Esophagus squamous epithelium (tissue), 4 donors: ENCODE data around the gene FRMD1.

Experiments used
- POLR2A ChIP-seq, 4 donors: fragments of 450-650 bp; IDR thresholded peaks; one replicate each; pipeline ENCODE4 v1.6.1; 2017; ENCODE audit warnings: antibody characterized with exemption in 4 of 4, mild to moderate bottlenecking in 4 of 4, moderate library complexity in 3 of 4
- TF ChIP-seq, protein P1 (sequence below), 6 experiments: fragments of 450-650 bp in 4 of 6; fragments of 200-600 bp in 2 of 6; sonication (generic) in 2 of 6; IDR thresholded peaks; one replicate each; pipeline ENCODE4 v1.5.1; 2016 to 2019; ENCODE audit warnings: antibody characterized with exemption in 6 of 6, mild to moderate bottlenecking in 4 of 6, moderate library complexity in 4 of 6

DNA sequence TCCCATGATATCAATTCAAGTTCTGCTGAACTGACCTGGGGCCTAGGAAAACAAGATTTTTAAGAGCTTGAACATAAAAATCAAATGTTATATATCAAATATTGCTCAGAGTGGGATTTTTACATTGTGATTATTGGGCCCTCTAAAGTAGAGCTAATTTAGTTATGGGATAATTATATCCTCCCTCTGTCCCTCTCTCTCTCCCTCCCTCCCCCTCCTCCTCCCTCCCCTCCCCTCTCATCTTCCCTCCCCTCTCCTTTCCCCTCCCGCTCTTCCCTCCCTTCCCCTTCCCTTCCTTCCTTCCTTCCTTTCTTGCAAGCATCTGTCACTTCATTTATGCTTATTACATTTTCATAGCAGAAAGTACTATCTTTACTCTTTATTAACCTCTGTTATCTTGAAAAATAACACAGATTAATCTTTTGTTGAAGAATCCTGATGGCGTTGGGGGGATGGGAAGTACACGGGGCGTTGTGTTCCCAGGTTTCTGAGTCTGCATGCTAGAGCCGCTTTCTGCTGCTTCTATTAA, 48.7 kb downstream of the FRMD1 start:
- TF ChIP-seq POLR2A (IDR thresholded peaks at IDR 0.05), result no peak
- TF ChIP-seq, protein P1, sequence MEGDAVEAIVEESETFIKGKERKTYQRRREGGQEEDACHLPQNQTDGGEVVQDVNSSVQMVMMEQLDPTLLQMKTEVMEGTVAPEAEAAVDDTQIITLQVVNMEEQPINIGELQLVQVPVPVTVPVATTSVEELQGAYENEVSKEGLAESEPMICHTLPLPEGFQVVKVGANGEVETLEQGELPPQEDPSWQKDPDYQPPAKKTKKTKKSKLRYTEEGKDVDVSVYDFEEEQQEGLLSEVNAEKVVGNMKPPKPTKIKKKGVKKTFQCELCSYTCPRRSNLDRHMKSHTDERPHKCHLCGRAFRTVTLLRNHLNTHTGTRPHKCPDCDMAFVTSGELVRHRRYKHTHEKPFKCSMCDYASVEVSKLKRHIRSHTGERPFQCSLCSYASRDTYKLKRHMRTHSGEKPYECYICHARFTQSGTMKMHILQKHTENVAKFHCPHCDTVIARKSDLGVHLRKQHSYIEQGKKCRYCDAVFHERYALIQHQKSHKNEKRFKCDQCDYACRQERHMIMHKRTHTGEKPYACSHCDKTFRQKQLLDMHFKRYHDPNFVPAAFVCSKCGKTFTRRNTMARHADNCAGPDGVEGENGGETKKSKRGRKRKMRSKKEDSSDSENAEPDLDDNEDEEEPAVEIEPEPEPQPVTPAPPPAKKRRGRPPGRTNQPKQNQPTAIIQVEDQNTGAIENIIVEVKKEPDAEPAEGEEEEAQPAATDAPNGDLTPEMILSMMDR (IDR thresholded peaks at IDR 0.05), result no peak
